Ascending aorta (tissue), 2 donors: ENCODE data around the gene CTDSPL. TPM values are rescaled to one million over a fixed set of nuclear protein-coding genes. Genes with fewer than 3 reads are reported as not detected.

ENCODE experiments used
- DNase-seq, 2 donors: peaks; one replicate each; pipeline ENCODE4 v3.0.0-alpha.2; 2019; ENCODE audit warnings: low spot score in 2 of 2
- H3K27ac ChIP-seq, 2 donors: fragments of 200-600 bp; sonication (generic); one replicate each; pipeline ENCODE4 v1.5.1; 2016 to 2017; ENCODE audit warnings: mild to moderate bottlenecking in 1 of 2
- H3K27me3 ChIP-seq: fragments of 200-600 bp; sonication (generic); one replicate; pipeline ENCODE4 v1.5.1; 2017
- H3K36me3 ChIP-seq, 2 donors: fragments of 200-600 bp; sonication (generic); one replicate each; pipeline ENCODE4 v1.5.1; 2016
- H3K4me1 ChIP-seq, 2 donors: fragments of 200-600 bp; sonication (generic); one replicate each; pipeline ENCODE4 v1.5.1; 2016 to 2017; ENCODE audit warnings: mild to moderate bottlenecking in 1 of 2
- H3K4me3 ChIP-seq, 2 donors: fragments of 200-600 bp; sonication (generic); one replicate each; pipeline ENCODE4 v1.5.1; 2016 to 2017; ENCODE audit warnings: mild to moderate bottlenecking in 1 of 2
- H3K9me3 ChIP-seq, 2 donors: fragments of 200-600 bp; sonication (generic); one replicate each; pipeline ENCODE4 v1.5.1; 2016
- intact Hi-C: fragments of 100-400 bp; cut with DNase I; formaldehyde crosslinking; loops from one replicate; pipeline ENCODE4 v1.15.1; 2023
- total RNA-seq: library from RNA; depleted of rRNA; stranded (reverse); fragments of >200 nt; gene quantifications from one replicate; pipeline ENCODE4 v1.1.0, GENCODE V29; 2016
- TF ChIP-seq, protein P1 (sequence below), 3 experiments: fragments of 200-600 bp in 2 of 3; fragments of 450-650 bp in 1 of 3; sonication (generic) in 2 of 3; IDR thresholded peaks; one replicate each; pipeline ENCODE4 v1.5.1; 2016 to 2019; ENCODE audit warnings: antibody characterized with exemption in 3 of 3, mild to moderate bottlenecking in 1 of 3, moderate library complexity in 1 of 3

CTDSPL gene
- total RNA-seq, 1 donor from 2014 or later, result 80.9 TPM

DNA sequence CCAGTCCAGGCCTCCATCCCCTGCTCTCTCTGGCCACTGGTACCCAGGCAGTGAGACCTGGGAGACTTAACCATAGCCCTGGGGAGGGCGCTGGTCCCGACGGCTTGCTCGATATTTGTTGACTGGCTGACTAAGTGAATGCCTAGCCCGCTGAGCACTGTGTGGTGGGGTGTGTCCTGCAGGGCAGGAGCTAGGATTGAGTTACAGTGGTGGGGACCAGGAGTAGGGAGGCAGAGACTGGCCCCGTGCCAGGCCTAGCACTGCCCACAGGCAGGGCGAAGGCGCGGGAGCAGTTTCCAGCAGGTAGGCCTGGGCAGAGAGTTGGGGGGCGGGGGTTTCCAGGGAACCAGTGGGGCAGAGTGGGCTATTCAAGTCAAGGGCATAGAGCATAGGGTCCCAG lies 128.8 kb downstream of the CTDSPL start, which contains the start of gene VILL:
Gene VILL, plus strand, starts transcription at position 260 of the 400 bp plus-strand sequence. CDS start 2,887 bp downstream, outside the sequence.
- TF ChIP-seq, protein P1, sequence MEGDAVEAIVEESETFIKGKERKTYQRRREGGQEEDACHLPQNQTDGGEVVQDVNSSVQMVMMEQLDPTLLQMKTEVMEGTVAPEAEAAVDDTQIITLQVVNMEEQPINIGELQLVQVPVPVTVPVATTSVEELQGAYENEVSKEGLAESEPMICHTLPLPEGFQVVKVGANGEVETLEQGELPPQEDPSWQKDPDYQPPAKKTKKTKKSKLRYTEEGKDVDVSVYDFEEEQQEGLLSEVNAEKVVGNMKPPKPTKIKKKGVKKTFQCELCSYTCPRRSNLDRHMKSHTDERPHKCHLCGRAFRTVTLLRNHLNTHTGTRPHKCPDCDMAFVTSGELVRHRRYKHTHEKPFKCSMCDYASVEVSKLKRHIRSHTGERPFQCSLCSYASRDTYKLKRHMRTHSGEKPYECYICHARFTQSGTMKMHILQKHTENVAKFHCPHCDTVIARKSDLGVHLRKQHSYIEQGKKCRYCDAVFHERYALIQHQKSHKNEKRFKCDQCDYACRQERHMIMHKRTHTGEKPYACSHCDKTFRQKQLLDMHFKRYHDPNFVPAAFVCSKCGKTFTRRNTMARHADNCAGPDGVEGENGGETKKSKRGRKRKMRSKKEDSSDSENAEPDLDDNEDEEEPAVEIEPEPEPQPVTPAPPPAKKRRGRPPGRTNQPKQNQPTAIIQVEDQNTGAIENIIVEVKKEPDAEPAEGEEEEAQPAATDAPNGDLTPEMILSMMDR (IDR thresholded peaks at IDR 0.05), result no peak
- Histone ChIP-seq H3K27me3 (no peaks in the 10 kb centered on the region), H3K27ac (no peak within 1 kb of the TSS), H3K4me1 (peaks cover 0 to 10% of the 10 kb centered on the region in 2 donors), H3K4me3 (no peak within 1 kb of the TSS), H3K9me3 (no peaks in the 10 kb centered on the region), H3K36me3 (no peaks in the 10 kb centered on the region)
- intact Hi-C loops, result no loop called here
- DNase-seq, result no peak

DNA sequence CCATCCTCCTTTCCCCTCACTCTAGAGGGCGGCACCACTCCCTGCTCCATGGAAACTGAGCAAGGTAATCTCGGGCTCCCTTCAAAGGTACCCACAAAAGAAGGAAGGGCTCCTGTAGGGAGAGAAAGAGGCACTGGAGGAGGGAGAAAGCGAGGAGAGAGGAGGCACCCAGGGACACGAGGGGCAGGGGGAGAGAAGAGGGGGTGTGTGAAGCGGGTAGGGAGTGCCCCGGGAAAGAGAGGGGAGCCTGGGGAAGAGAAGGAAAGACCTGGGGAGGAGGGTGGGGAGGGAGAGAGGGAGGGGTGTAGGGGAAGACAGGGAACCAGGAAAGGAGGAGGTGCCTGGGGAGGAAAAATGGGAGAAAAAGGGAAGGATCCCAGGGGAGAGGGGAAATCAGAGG lies 129.4 kb downstream of the CTDSPL start:
- intact Hi-C loops, result no loop called here
- no peaks in the 10 kb centered on the region for H3K36me3 ChIP-seq
- DNase-seq, result no peak
- no peaks in the 10 kb centered on the region for H3K27me3 ChIP-seq
- TF ChIP-seq, protein P1 (IDR thresholded peaks at IDR 0.05), result no peak
- H3K9me3 ChIP-seq, result no peaks in the 10 kb centered on the region
- H3K4me3 ChIP-seq, result no peak overlapping the region
- peaks cover 0 to 10% of the 10 kb centered on the region in 2 donors for H3K4me1 ChIP-seq
- H3K27ac ChIP-seq, result no peak overlapping the region

DNA sequence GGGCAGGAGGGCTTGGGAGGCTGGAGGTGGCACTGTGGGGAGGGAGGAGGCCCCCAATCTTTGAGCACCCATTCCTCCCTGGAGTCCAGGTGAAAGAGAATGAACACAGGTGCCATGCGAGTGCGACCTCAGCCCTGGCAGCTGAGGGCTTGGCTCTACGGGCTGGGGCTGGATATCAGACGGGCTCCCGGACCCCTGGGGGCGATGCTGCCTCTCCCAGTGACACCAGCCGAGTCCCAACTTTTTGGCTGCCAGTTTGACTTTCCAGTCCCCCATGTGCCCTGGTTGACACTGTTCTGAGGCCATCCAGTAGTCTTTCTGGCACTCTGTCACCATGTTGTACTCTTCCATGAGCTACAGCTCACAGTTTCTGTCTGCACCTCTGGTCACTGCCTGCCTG lies 130.1 kb downstream of the CTDSPL start:
- intact Hi-C loops, result no loop called here
- DNase-seq, result no peak
- no peak overlapping the region for H3K27ac ChIP-seq
- no peaks in the 10 kb centered on the region for H3K36me3 ChIP-seq
- H3K4me3 ChIP-seq, result no peak overlapping the region
- H3K9me3 ChIP-seq, result no peaks in the 10 kb centered on the region
- peaks cover 0 to 10% of the 10 kb centered on the region in 2 donors for H3K4me1 ChIP-seq
- no peaks in the 10 kb centered on the region for H3K27me3 ChIP-seq
- TF ChIP-seq, protein P1 (IDR thresholded peaks at IDR 0.05), result no peak

DNA sequence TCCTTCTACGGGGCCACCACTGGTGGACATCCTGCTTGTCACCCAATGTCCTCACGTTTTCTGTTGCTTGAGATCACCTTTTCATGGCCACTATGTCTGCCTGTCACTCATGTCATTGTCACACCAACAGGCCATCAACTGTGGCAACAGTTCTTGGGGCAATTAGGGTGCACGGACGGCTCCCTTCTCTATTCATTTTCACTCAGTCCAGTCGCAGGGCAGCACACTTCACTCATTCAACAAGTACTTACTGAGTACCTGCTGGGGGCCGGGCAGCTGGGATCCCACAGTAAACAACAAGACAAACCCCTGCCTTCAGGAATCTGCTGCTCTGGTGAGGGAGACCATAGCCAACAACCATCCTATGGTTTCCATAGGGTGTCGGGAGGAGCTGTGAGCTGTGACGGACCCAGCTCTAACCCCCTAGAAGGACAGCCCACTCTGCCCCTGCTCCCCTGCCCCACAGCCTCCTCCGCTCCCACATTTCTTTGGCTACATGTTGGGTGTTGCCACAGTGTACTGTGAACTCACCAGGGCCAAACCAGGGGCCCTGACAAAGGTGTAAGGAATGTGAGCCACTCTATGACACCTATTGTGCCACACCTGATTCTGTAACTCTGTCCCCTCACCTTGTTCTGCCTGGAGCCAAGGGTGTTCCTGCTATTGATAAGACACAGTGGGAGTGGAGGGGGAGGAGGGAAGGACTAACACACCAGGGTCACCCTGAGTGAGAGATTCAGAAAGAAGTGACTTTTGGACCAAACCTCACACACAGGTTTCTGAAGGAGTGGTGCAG lies 130.8 kb downstream of the CTDSPL start:
- TF ChIP-seq, protein P1 (IDR thresholded peaks at IDR 0.05), result no peak
- no peaks in the 10 kb centered on the region for H3K9me3 ChIP-seq
- H3K4me1 ChIP-seq, result peaks cover 0 to 10% of the 10 kb centered on the region in 2 donors
- intact Hi-C loops, result no loop called here
- H3K4me3 ChIP-seq, result no peak overlapping the region
- no peak for DNase-seq
- no peaks in the 10 kb centered on the region for H3K36me3 ChIP-seq
- no peak overlapping the region for H3K27ac ChIP-seq
- no peaks in the 10 kb centered on the region for H3K27me3 ChIP-seq

DNA sequence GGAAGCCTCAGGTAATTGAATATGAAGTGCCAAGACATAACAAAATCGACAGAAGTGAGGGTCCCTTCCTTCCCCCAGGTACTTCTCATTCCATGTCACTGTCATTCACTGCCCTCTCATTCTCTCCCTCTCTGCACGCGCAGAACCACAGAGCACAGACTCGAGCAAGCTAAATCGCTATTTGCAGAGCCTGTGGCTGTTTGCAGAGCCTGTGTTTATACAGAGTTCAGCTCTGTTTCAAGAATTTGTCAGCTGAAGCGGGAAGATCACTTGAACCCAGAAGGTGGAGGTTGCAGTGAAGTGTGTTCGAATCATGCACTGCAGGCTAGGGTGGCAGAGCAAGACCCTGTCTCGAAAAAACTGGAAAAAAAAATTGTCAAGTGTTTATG lies 131.4 kb downstream of the CTDSPL start:
- Histone ChIP-seq H3K36me3 (no peaks in the 10 kb centered on the region), H3K9me3 (no peaks in the 10 kb centered on the region), H3K4me3 (no peak overlapping the region), H3K4me1 (peaks cover 0 to 13% of the 10 kb centered on the region in 2 donors), H3K27ac (no peak overlapping the region), H3K27me3 (no peaks in the 10 kb centered on the region)
- intact Hi-C loops, result no loop called here
- TF ChIP-seq, protein P1 (IDR thresholded peaks at IDR 0.05), result no peak
- DNase-seq, result no peak
